Stomach (tissue), 4 donors: ENCODE data around the gene SLC35F4.

ENCODE experiments used
- POLR2A ChIP-seq, 4 donors: fragments of 450-650 bp; IDR thresholded peaks; one replicate each; pipeline ENCODE4 v1.6.1; 2016; ENCODE audit warnings: antibody characterized with exemption in 4 of 4, control low read depth in 2 of 4, mild to moderate bottlenecking in 1 of 4, moderate library complexity in 1 of 4
- TF ChIP-seq, protein P1 (sequence below), 7 experiments: fragments of 450-650 bp in 4 of 7; fragments of 200-600 bp in 3 of 7; sonication (generic) in 3 of 7; IDR thresholded peaks; one replicate each; pipeline ENCODE4 v1.5.1; 2016 to 2019; ENCODE audit warnings: antibody characterized with exemption in 7 of 7, control low read depth in 2 of 7, mild to moderate bottlenecking in 1 of 7

DNA sequence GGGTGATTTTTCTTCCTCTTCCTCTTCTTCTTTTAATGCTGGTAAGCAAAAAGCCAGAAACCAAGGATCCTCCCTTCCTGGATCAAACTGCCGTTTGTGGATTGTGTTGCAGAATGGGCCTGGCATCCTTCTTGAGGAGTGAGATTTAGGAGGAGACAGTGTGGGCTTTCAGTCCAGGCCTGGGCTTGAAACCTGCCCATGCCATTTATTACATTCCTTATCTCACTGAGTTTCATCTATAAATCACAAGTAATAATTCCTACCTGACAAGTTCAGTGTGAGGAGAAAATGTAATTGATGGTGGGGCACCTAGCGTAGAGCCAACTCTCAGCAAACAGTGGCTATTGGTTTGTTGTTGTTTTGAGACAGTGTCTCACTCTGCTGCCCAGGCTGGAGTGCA lies 126.4 kb downstream of the SLC35F4 start:
- TF ChIP-seq POLR2A (IDR thresholded peaks at IDR 0.05) = no peak
- TF ChIP-seq, protein P1, sequence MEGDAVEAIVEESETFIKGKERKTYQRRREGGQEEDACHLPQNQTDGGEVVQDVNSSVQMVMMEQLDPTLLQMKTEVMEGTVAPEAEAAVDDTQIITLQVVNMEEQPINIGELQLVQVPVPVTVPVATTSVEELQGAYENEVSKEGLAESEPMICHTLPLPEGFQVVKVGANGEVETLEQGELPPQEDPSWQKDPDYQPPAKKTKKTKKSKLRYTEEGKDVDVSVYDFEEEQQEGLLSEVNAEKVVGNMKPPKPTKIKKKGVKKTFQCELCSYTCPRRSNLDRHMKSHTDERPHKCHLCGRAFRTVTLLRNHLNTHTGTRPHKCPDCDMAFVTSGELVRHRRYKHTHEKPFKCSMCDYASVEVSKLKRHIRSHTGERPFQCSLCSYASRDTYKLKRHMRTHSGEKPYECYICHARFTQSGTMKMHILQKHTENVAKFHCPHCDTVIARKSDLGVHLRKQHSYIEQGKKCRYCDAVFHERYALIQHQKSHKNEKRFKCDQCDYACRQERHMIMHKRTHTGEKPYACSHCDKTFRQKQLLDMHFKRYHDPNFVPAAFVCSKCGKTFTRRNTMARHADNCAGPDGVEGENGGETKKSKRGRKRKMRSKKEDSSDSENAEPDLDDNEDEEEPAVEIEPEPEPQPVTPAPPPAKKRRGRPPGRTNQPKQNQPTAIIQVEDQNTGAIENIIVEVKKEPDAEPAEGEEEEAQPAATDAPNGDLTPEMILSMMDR (IDR thresholded peaks at IDR 0.05) = no peak
